NCI-H345 (cell line): ENCODE data around the gene TTC28.

ENCODE experiments used
- DNase-seq: peaks from one replicate; lab custom pipeline; 2025; lab: John Stamatoyannopoulos, UW

TTC28 gene

DNA sequence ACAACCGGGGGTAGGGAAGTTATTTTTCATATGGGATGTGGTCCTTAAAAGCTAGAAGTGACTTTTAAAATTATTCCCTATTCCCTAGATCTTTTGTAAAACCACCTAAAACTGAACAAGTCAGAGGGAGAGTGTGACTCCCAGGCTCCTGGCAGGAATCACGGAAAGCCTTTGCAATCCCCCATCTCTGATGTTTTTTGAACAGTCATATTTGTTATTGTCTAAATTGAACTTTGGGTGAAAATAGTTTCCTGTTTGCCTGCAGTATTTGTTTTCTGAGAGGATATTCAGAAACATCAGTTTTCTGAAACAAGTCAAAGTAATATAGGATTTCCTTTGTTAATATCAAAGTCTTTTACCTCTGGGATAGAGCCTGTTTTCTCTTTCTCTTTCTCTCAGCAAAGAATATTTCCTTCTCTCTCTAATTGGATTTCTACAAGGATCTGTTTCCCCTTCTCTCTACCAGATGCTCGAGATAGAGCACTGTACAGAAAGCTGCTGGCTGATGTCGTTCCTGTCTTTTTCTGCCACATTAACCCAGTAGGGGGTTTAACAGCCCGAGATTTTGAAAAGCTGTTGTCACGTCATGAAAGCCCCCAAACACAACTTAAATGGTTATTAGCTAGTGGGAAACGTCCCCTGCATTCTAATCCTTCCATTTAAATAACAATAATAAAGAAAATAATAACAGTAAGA is 628.4 kb downstream of the TTC28 start:
- no peak for DNase-seq

DNA sequence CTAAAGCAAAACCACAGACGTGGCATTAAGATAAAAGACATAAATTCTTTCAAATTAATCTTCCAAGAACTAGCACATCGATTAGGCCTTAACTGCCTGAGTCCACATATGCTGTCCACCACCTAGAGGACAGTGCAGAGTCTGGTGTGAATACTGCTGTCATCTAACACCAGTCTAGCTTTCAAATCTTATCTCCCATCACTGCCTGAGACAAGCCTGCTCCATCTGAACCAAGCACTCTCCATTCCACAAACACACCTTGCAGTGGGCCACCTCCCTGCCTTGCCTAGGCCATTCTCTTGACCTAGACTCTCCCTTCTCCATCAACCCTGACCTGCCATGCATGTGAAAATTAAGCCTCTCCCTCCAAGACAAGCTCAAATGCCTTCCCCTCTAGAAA is 631.1 kb downstream of the TTC28 start:
- DNase-seq: no peak

DNA sequence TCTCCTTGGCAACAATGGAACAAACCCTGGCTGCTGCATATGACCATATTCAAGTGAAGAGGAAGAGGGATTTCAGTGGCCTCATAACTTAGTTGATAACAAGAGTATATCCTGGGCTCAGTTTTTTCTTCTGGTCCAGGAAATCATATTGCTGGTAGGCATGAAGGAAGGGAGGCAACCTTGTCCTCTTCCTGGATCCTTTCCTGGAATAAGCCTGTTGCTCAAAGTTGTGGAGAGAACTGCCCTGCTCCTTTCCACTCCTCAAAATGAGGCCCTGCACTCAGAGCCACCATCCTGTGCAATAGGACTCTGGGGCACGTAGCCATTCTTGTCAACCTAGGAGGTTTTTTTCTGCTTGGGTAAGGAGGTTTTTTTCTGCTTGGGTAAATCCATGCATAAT is 631.9 kb downstream of the TTC28 start:
- DNase-seq: no peak

DNA sequence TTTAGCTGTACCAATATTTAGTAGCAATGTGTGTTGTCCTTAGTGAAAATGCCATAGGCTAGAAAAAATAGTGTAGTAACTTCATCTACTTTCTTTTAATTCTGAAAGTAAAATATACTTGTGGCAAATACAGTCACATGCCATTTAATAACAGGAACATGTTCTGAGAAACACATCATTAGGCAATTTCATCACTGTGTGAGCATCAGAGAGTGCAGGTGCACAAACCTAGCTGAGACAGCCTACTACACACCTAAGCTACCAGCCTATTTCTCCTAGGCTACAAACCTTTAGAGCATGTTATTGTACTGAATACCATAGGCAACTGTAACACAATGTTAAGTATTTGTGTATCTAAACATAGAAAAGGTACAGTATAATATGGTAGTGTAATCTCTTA is 633.5 kb downstream of the TTC28 start:
- DNase-seq: no peak

DNA sequence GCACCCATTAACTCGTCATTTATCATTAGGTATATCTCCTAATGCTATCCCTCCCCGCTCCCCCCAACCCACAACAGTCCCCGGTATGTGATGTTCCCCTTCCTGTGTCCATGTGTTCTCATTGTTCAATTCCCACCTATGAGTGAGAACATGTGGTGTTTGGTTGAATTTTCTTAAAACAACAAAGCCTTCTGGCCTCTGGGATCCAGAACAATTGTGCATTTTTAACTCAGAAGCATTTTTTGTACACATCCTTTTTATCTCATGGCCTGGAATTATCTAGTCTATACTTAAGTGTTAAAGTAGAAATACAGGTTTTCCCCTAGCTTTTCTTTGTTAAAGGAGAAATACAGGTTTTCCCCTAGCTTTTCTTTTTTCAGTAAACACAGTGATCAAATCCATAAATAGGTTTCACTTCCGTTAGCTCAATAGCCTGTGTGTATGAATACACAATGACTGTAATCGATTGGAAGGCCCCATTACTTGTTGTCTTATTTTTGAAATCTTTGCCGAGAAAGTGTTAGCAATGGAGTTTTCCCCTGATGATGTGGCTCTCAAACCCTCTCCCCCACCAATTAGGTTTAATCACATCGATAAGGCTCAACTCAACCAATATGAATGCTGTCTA is 635.0 kb downstream of the TTC28 start:
- DNase-seq: no peak

DNA sequence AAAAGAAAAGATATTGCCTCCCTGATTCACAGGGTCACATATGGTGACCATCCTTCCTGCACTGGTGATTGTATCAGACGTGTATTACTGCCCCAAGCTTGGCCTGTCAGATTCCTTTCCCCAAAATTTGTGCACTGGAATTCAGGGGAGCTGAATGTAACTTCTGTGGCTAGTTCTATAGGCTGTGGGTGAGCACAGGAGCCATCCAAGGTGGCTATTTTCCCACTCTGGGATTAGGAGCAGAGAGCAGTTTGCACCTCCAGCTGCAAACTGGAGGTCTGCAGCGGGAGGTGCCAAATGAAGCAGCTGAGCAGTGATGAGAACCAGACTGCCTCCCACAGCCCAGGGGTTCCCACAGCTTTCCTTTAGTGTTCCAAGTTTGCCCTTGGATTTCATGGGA is 636.4 kb downstream of the TTC28 start:
- no peak for DNase-seq

DNA sequence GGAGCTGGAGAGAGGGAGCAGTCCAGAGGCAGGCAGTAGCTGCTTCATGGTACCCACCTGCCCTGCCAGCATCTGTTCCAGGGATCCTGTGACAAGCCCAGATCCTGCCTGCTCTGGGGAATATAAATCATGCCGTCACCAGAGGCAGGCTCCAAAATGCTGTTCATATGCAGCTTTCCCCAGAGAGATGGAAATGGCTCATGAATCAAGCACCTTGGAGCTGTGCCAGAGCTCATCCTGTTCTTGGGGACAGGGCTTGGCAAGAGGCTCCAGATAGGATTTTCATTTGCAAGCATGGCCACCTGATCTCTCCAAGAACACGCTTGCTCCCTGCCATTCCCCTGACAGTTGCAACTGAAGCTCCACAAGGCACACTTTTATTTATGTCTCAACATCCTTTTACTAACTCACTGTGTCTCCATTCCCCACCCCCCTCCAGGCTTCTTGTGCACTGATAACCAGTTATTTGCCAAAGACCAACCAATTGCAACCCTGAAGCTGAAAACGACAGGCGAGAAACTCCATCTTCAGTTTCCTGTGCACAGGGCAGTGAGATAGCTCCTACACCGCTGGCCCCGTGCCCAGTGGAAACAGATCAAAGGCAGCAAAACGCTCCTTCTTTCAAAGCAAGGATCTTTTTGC is 644.8 kb downstream of the TTC28 start:
- DNase-seq: peak; percentile 96

DNA sequence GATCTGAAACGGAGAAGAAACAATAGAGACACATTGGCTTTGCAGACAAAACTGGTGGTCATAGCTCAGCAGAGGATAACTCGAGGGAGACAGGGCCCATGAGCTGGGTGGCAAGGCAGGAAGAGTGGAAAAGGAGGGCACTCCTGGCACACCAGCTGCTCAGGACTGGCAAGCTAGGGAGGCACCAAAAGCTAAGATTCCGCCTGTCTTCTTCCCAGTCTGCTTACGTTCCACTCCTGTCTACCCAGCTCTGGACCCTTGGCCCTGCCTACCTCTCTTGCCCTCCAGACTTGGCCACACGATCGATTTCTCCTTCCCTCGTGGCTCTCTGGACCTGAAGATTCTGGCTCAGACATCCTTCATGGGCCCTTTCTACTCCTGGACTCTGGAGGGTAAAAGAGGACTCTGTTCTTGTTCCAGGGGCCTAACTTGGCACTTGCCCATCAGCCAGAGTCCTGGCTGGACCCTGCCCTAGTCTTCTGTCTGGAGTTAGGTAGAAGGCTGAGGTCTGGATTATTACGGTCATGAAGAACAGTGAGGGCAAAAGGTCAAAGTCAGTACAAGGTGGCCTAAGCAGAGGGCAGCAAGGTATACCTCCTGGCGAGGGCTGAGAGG is 645.4 kb downstream of the TTC28 start:
- no peak for DNase-seq

DNA sequence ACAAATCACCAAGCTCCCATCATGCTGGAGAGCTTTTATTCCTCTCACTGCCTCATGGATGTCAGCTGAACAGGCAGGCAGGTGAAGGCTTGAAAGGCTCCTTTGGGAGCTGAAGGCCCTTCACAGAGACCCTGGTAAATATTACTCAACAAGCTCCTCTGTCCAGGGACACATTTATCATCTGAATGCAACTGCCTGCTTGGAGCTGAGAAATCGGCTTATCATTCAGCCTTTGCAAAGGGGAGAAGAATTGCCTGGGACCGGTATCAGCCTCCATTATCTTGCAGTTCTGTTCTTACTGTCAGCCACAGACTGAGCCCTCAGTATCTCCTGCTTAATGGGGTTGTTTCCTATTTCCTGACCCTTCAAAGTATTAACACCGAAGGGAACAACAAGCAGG is 646.8 kb downstream of the TTC28 start:
- peak; percentile 77 for DNase-seq

DNA sequence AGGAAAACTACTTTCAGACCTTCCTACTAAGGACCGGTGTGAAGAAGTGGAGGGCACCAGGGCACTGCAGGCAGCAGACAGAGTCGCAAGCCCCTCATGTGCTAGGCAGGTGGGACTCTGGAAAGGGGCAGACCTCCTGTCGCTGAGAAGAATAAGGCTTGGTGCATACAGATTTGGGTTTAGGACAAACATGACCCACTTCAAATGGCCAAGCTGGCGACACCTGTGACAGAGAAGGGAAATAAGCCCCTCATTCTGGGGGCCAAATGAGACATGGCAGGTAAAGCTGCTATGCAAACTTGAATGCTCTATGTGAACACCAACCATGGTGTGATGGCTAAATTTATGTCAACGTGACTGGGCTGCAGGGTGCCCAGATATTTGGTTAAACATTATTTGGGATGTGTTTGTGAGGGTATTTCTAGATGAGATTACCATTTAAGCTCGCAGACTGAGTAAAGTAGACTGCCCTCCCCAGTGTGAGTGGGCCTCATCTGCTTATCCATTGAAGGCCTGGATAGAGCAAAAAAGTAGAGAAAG is 648.2 kb downstream of the TTC28 start:
- no peak for DNase-seq

DNA sequence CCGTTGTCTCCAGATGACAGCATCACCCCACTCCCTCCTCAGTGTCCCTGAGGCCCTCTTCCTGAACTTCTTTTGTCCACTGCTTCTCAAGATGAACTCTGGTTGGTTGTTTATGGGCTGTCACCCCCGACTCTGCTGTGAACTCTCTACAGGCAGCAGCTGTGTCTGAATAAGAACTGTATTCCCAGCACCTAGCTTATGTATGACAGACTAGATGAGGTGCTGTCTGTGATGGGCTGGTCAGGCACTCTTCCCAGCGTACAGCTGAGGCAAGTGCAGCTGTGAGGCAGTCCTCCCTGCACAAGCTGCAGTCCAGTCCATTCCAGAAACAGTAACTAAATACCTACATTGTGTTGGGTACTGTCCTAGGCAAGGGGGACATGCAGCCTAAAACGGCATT is 649.2 kb downstream of the TTC28 start:
- DNase-seq: no peak

DNA sequence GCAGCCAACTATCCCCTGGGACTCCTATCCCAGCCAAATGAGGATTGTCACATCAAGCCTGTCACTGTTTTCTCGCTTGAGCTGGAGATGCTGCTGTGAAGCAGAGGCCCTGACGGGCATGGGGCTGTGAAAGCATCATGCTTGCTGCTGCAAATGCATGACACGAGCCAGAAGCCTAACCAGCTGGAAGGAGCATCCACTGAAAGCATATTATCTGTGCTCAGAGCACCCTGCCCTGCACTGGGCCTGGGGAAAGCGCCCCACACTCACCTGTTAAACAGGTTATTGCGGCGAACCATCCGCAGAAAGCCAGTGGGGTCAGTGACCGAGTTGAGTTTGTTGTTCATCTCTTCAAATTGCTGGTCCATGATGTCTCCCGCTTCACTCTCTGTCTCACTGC is 649.7 kb downstream of the TTC28 start:
- DNase-seq: peak; percentile 39

DNA sequence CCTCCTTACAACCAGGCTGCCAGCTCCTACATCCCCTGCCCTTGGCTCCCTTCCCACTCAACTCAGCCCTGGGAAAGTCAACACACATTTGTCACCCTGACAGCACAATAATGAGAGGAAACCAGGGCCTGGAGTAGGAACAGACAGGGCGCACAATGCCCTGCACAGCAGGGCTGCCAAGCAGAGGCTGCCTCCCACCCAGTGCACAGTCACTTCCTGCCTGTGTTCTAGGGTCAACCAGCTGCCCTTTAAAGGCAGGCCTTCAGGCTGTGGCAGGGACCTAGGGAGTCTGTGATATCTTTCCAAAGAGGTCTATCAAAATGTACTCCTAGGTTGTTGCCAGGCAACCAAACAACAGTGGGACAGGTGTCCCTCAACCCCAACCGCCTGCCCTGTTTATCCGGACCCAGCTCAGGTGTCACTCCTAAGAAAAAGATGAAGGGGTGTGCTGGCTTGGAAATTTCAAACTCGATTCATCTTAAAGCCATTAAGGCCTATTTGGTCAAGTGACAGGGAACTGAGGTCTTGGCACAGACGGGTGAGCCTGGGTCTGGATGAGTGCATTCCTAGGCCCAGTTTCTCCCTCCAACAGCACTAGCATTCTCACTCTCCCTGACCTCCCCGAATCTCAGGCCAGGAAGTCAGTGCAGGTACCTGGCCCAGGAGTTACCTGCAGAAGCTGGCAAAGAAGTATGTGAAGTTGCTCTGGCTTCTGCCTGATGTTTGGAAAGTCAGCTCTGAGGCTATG is 650.3 kb downstream of the TTC28 start:
- DNase-seq: peak; percentile 93

DNA sequence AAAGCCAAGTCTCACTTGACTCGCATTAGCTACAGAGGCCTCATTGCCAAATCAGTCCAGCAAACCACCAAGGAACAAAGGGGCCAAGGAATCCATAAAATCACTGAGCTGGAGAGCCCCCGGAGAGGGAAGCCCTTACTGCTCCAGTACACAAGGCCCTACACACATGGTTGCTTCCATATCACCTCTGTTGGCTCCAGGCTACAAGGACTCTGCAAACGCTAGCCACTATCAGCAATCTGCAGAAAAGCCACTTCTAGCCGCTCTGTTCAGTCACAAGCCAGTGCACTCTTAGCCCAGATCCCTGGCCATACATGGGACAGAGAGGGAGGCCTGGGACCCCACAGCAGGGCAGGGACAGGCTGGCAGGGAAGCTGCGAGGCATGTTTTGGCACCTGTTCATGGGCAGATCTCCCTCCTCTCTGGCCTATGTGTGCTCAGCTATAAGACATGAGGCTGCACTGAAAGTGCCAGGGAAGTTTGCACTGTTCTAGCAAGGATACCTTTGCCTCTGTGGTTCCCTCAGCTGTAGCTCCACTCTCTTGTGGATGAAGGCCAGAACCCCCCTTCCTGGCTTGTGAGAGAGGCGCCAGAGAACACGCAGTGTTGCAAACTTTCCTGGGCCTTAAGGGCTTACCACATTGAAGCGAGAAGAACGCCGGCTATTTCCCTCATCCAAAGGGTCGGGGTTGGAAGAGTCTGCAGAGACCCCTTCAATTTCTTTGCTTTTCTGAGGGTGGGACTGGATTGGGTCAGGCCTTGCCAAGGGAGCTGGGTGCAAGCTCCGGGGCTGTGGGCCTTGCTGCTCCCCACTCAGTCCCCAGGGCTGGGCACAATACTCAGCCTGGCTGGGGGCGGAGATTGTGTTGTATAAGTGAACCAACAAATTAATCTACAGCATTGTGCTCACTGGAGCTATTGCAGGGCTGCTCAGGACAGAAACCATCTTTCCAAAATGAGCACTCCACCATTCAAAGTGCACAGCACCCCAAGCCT is 651.9 kb downstream of the TTC28 start:
- DNase-seq: no peak

DNA sequence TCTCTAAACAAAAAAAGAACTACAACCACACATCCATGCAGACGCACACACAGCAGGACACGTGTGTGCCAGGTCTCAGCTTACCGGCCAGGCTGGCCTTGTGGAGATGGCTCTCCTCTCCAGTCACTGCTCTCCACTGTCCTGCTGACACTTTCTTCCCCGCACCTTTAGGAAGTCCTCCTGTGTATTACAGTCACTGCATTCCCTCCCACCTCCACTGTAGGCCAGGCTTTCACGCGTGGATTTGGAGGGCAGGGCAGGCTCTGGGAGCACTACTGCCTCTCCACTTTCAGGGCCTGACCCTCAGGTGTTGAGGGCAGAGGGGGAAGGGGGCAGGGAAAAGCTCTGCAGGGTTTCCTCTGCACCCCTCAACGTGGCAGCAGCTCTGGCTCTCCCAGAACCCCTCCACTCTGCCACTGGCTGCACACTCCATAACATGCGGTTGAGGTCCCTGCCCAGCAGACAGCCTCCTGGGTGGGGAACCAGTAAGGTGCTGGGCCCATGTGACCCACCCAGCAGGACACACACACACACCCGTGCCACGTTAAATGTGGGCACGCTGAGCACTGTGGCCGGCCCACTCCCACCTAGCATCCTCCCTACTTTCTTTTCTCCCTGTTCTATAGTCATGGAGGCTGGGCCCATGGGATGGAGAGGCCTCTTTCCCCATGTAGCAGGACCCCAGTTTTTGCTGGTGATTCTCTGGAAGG is 653.6 kb downstream of the TTC28 start:
- DNase-seq: no peak

DNA sequence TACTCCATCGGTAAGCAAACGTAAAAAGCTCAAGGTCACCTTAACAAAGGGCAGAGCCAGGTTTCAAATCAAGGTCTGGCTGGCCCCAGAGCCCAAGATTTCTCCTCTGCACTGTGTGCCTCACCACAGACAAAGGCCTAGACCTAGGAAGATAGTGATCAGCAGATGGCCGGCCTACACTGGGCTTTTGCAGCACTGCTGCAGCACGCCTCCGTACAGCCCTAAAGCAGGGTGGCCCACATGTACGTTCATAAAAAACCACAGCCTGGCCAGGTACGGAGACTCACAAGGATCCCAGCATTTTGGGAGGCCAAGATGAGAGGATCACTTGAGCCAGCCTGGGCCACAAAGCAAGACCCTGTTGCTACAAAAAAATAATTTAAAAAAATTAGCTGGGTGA is 654.3 kb downstream of the TTC28 start:
- DNase-seq: no peak

DNA sequence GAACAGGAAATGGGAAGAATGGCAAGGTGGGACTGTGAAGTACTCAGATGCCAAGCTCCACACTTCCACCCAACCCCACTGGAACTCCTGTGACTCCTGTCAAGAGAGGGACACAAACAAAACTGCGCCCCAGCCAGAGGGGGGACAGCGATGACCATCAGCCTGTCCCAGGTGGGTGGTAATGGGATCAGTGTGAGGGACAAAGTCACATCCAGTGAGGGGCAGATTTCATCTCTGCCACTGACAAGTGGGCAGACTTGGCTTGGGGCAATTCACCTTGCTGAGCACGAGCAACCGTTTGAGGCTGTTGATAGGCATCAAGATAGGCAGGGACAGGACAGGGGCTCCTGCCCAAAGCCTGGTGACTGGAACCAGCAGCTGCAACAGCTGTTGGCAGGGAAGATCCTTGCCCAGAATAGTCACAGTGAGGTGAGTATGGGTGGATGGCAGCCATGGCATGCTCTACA is 655.2 kb downstream of the TTC28 start:
- no peak for DNase-seq

DNA sequence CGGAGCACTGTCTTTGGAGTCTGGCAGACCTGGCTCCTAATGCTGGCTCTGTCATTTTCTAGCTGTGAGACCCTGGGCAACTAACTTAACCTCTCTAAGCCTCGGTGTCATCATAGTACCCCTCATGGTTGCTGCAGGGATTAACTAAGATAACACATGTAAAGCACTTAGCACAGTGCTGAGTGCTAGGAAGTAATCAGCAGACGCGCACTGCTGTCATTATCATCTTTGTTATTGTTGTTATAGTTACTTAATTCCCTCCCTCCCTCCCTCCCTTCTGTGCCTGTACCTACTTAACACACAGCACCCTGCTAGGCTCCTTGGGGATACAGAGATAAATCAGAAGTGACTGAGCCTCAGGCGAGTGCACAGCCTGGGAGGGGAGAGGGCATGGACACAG is 655.9 kb downstream of the TTC28 start:
- no peak for DNase-seq

DNA sequence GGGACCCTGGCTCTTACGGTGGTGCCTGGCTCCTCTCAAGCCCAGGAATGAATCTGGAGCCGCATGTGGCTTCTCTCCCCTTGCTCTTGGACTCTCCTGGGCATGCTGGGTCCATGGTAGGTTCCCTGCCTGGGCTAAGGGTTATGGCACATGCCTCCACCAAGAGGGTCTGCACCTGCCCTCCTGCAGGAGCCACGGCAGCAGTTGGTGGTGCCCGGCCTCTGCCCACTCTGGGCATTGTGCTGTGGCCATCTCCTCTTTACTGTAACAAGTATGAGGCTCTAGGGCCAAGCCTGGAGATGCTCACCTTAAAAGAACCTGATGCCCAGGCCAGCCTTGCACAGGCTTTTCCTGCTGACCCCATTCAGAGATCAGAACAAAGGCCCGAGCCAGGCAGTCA is 656.6 kb downstream of the TTC28 start:
- DNase-seq: no peak

DNA sequence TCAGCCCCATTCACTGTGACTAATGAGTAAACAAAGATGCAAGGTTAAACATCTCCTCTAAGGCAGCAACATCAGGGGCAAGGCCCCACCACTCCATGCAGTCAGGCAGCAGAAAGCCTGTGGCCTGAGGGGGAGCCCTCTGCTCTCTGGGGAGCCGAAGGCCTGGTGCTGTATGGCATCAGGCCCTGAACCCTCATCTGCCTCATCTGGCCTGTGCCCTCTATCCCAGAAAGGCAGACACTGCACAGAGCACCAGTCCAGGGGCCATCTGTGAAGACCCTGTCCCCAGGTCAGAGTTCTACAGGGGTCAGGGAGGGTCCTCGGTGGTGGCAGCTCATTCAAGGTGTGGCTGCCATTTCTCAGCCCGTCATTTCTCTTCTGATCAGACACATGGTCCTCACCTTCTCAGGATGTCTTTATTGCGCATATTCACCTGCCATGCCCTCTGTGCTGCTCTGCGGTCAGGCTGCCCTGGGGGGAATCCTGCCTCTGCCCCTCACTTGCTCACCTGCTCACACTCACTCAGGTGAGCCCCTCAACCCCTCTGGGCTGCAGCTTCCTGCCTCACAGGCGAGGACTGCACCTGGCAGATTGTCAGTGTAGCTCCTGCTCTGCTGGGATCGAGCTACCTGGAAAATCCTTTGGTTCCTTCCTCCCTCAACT is 657.5 kb downstream of the TTC28 start:
- DNase-seq: no peak
